Measurements from ENCODE around the gene GRID1. TPM values are rescaled to one million over a fixed set of nuclear protein-coding genes. Genes with fewer than 3 reads are reported as not detected.

GRID1 gene
- total RNA-seq, 1 donor from 2014 or later, result under 0.01 TPM

GRCh38 chr10:86303626-86304025 lies 63.0 kb downstream of the GRID1 start:
- no peak for FAIRE-seq

GRCh38 chr10:86301971-86302370 lies 64.6 kb downstream of the GRID1 start:
- no peak for DNase-seq (ENCODE audit: low read depth)

More at GRCh38 chr10:86303626-86304025, 63.0 kb downstream of the GRID1 start:
- Histone ChIP-seq H3K4me3 (ENCODE audit: low read depth, low read length) (no peak overlapping the region), H3K27me3 (ENCODE audit: control insufficient read depth, insufficient read depth, low read length) (no peaks in the 10 kb centered on the region), H3K36me3 (ENCODE audit: control insufficient read depth, insufficient read depth, low read length) (no peaks in the 10 kb centered on the region)
- TF ChIP-seq CTCF (IDR thresholded peaks at IDR 0.05; ENCODE audit: insufficient read depth, low read length, severe bottlenecking), result no peak
- no peak for DNase-seq (ENCODE audit: low read depth)

GRCh38 chr10:86300931-86301830 lies 65.4 kb downstream of the GRID1 start:
- Histone ChIP-seq H3K36me3 (ENCODE audit: control insufficient read depth, insufficient read depth, low read length) (no peaks in the 10 kb centered on the region), H3K4me3 (ENCODE audit: low read depth, low read length) (no peak overlapping the region), H3K27me3 (ENCODE audit: control insufficient read depth, insufficient read depth, low read length) (no peaks in the 10 kb centered on the region)
- DNase-seq (ENCODE audit: low read depth) (no peak), FAIRE-seq (no peak)
- no peak for TF ChIP-seq CTCF (IDR thresholded peaks at IDR 0.05; ENCODE audit: insufficient read depth, low read length, severe bottlenecking)

More at GRCh38 chr10:86301971-86302370, 64.6 kb downstream of the GRID1 start:
- H3K36me3 ChIP-seq (ENCODE audit: control insufficient read depth, insufficient read depth, low read length), result no peaks in the 10 kb centered on the region
- H3K4me3 ChIP-seq (ENCODE audit: low read depth, low read length), result no peak overlapping the region
- TF ChIP-seq CTCF (IDR thresholded peaks at IDR 0.05; ENCODE audit: insufficient read depth, low read length, severe bottlenecking), result no peak
- H3K27me3 ChIP-seq (ENCODE audit: control insufficient read depth, insufficient read depth, low read length), result no peaks in the 10 kb centered on the region
- no peak for FAIRE-seq

GRCh38 chr10:86300399-86300925 lies 66.1 kb downstream of the GRID1 start:
- Histone ChIP-seq H3K27me3 (ENCODE audit: control insufficient read depth, insufficient read depth, low read length) (no peaks in the 10 kb centered on the region), H3K36me3 (ENCODE audit: control insufficient read depth, insufficient read depth, low read length) (no peaks in the 10 kb centered on the region), H3K4me3 (ENCODE audit: low read depth, low read length) (no peak overlapping the region)
- TF ChIP-seq CTCF (IDR thresholded peaks at IDR 0.05; ENCODE audit: insufficient read depth, low read length, severe bottlenecking), result no peak
- FAIRE-seq, result no peak
- DNase-seq (ENCODE audit: low read depth), result no peak

GRCh38 chr10:86299562-86299961 lies 67.0 kb downstream of the GRID1 start:
- DNase-seq (ENCODE audit: low read depth), result no peak
- TF ChIP-seq CTCF (IDR thresholded peaks at IDR 0.05; ENCODE audit: insufficient read depth, low read length, severe bottlenecking), result no peak
- no peak for FAIRE-seq
- no peaks in the 10 kb centered on the region for H3K36me3 ChIP-seq (ENCODE audit: control insufficient read depth, insufficient read depth, low read length)
- H3K27me3 ChIP-seq (ENCODE audit: control insufficient read depth, insufficient read depth, low read length), result no peaks in the 10 kb centered on the region
- no peak overlapping the region for H3K4me3 ChIP-seq (ENCODE audit: low read depth, low read length)

All from bronchial epithelial cell (primary cell).